Gastroesophageal sphincter (tissue), 4 donors: ENCODE results near the gene HLA-DRB1. TPM values are rescaled to one million over a fixed set of nuclear protein-coding genes. Genes with fewer than 3 reads are reported as not detected.

Source experiments
- ATAC-seq: fragments of 150-250 bp; one replicate; pipeline ENCODE4 v1.9.1; 2016; ENCODE audit warnings: mild to moderate bottlenecking, moderate library complexity
- H3K27ac ChIP-seq, 4 donors: fragments of 200-600 bp; sonication (generic) in 3 of 4; 1 replicate in 3 of 4; 2 replicates in 1 of 4; pipeline ENCODE4 v1.5.1; 2016 to 2019
- H3K27me3 ChIP-seq: fragments of 200-600 bp; sonication (generic); one replicate; pipeline ENCODE4 v1.5.1; 2019
- H3K36me3 ChIP-seq, 2 donors: fragments of 200-600 bp; sonication (generic); one replicate each; pipeline ENCODE4 v1.5.1; 2019; ENCODE audit warnings: control low read depth in 1 of 2
- H3K4me1 ChIP-seq, 3 donors: fragments of 200-600 bp; sonication (generic); 1 replicate in 2 of 3; 2 replicates in 1 of 3; pipeline ENCODE4 v1.5.1; 2016 to 2019; ENCODE audit warnings: control low read depth in 2 of 3
- H3K4me3 ChIP-seq, 2 donors: fragments of 200-600 bp; sonication (generic); one replicate each; pipeline ENCODE4 v1.5.1; 2019; ENCODE audit warnings: mild to moderate bottlenecking in 1 of 2, moderate library complexity in 1 of 2
- H3K9me3 ChIP-seq, 3 donors: fragments of 200-600 bp; sonication (generic); one replicate each; pipeline ENCODE4 v1.5.1; 2017 to 2019; ENCODE audit warnings: control low read depth in 2 of 3
- EP300 ChIP-seq: sonication (generic); formaldehyde crosslinking; IDR thresholded peaks from one replicate; pipeline ENCODE4 v1.6.1; 2017; ENCODE audit warnings: antibody characterized with exemption, mild to moderate bottlenecking
- POLR2A ChIP-seq, 2 donors: fragments of 450-650 bp; IDR thresholded peaks; one replicate each; pipeline ENCODE4 v1.6.1; 2017; ENCODE audit warnings: antibody characterized with exemption in 2 of 2, mild to moderate bottlenecking in 2 of 2, moderate library complexity in 1 of 2
- POLR2AphosphoS5 ChIP-seq: sonication (generic); formaldehyde crosslinking; IDR thresholded peaks from one replicate; pipeline ENCODE4 v1.6.1; 2017; ENCODE audit warnings: antibody characterized with exemption
- WGBS, 2 donors: methylation state at CpG; one replicate each; pipeline ENCODE4 v1.1.5; 2018; ENCODE audit warnings: low coverage in 1 of 2; 5-methylcytosine and 5-hydroxymethylcytosine counted together
- total RNA-seq, 4 donors: library from RNA; depleted of rRNA; stranded (reverse); fragments of >200 nt; gene quantifications; one replicate each; pipeline ENCODE4 v1.1.0, GENCODE V29; 2016
- TF ChIP-seq, protein P1 (sequence below), 4 experiments: fragments of 200-600 bp in 2 of 4; fragments of 450-650 bp in 2 of 4; sonication (generic) in 1 of 4; IDR thresholded peaks; one replicate each; pipeline ENCODE4 v1.5.1; 2017 to 2019; ENCODE audit warnings: antibody characterized with exemption in 4 of 4, mild to moderate bottlenecking in 2 of 4, moderate library complexity in 2 of 4

HLA-DRB1 gene
- total RNA-seq, 4 donors from 2014 or later: 5.8 to 80.7 (median 55.5) TPM

DNA sequence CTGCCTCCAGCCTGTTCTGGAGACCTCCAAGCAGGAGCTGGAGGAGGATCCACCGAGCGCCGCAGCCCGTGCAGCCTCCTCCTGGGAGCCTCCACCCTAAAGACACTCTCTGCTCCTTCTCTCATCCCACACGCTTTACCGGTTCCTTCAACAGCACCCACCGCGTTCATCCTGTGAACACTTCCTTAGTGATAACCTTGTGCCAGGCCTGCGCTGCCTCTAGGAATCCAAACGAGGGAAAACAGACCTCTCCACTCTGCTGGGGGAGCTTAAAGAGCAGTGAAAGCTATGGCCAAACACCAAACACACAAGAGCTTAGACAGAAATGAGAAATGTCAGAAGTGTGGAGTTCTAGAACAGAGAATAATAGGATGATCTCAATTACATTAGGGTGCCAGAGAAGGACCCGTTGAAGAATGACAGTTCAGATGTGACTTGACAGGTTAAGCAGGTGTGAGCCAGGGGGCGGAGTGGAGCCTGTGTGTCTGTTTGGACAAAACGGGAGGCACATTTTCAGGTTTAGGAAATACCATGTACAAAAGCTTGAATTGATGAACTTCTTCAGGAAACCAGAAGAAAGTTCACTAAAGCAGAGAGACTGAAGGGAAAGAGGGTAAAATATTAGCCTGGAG, 31.1 kb downstream of the HLA-DRB1 start:
- no peak for TF ChIP-seq EP300
- TF ChIP-seq POLR2AphosphoS5: no peak
- TF ChIP-seq POLR2A (IDR thresholded peaks at IDR 0.05): no peak
- TF ChIP-seq, protein P1, sequence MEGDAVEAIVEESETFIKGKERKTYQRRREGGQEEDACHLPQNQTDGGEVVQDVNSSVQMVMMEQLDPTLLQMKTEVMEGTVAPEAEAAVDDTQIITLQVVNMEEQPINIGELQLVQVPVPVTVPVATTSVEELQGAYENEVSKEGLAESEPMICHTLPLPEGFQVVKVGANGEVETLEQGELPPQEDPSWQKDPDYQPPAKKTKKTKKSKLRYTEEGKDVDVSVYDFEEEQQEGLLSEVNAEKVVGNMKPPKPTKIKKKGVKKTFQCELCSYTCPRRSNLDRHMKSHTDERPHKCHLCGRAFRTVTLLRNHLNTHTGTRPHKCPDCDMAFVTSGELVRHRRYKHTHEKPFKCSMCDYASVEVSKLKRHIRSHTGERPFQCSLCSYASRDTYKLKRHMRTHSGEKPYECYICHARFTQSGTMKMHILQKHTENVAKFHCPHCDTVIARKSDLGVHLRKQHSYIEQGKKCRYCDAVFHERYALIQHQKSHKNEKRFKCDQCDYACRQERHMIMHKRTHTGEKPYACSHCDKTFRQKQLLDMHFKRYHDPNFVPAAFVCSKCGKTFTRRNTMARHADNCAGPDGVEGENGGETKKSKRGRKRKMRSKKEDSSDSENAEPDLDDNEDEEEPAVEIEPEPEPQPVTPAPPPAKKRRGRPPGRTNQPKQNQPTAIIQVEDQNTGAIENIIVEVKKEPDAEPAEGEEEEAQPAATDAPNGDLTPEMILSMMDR (IDR thresholded peaks at IDR 0.05): no peak
- Histone ChIP-seq H3K27ac (no peak overlapping the region), H3K4me3 (no peak overlapping the region), H3K36me3 (no peaks in the 10 kb centered on the region), H3K27me3 (no peaks in the 10 kb centered on the region), H3K9me3 (no peaks in the 10 kb centered on the region), H3K4me1 (no peaks in the 10 kb centered on the region)
- no peak for ATAC-seq
- WGBS, 2 donors: 3 to 13% methylated on average over 3 to 4 of the region's 13 CpGs

DNA sequence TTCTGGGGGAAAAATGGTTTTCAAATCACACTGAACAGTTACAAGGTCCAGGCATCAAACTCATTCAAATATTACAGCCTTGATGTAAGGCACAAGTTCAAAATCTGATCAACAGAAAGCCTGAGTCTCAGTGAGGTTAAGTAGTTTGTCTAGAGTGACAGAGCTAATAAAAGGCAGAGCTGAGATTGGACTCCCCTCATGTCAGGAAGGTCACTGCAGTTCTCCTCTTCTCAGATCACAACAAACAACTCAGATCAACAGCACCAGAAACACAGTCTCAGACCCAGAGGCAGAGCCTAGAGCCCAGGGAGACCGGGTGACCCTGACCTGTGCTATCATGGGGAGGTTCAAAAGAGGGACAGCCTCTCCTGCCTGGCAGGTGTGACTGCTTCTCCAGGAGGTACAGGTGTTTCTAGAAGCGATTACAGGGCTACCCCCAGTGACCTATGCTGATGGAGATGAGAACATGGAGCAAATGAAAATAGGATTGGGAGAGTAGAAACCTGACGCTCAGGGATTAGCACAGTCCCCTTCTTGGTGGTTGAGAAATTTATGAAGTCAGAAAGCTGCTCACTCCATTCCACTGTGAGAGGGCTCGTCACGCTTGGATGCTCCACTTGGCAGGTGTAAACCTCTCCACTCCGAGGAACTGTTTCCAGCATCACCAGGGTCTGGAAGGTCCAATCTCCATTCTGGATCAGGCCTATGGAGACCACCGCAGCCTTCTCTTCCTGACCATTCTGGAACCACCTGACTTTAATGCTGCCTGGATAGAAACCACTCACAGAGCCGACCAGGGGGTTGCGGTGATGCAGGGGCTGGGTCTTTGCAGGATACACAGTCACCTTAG, 35.3 kb downstream of the HLA-DRB1 start:
- no peaks in the 10 kb centered on the region for H3K36me3 ChIP-seq
- H3K4me3 ChIP-seq: no peak overlapping the region
- H3K27me3 ChIP-seq: no peaks in the 10 kb centered on the region
- 50% methylated on average over 1 of the region's 9 CpGs; no CpG with 5 or more reads in 1 of the 2 donors for WGBS, 2 donors
- TF ChIP-seq, protein P1 (IDR thresholded peaks at IDR 0.05): no peak
- TF ChIP-seq POLR2AphosphoS5: no peak
- no peak for TF ChIP-seq POLR2A (IDR thresholded peaks at IDR 0.05)
- TF ChIP-seq EP300: no peak
- no peak overlapping the region for H3K27ac ChIP-seq
- no peaks in the 10 kb centered on the region for H3K4me1 ChIP-seq
- H3K9me3 ChIP-seq: no peaks in the 10 kb centered on the region
- ATAC-seq: no peak

DNA sequence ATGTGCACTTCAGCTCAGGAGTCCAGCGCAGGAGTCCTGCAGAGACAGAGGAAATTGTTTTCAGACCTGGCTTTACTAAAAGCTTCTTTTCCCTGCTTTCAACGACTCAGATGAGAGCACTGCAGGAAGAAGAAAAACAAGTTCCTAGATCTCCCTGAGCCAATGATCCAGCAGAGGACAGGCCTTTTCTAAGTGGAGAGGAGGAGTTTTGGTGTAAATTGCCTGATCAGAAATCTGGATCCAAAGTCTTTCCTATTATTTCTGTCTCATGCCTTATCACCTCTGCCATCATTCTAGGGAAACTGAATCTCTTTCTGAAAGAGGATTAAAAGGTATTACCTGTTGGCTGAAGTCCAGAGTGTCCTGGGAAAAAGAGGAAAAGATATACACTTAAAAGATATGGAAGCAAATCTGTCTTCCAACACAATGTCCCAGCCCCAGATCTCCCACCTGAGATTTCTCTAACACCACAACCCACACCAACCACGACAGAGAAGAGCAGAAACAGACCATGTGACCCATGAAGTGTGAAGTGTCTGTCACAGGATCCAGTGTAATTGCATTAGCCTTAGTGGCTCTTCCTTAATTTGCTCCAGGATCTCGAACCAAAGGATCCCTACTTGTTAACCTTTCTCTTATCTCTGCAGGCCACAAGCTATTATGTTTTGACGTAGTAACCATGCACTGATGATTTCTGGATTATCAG, 36.5 kb downstream of the HLA-DRB1 start:
- 0 to 17% methylated on average over 1 to 2 of the region's 5 CpGs for WGBS, 2 donors
- Histone ChIP-seq H3K27ac (no peak overlapping the region), H3K9me3 (no peaks in the 10 kb centered on the region), H3K36me3 (no peaks in the 10 kb centered on the region), H3K4me3 (no peak overlapping the region), H3K4me1 (no peaks in the 10 kb centered on the region), H3K27me3 (no peaks in the 10 kb centered on the region)
- ATAC-seq: no peak
- TF ChIP-seq POLR2A (IDR thresholded peaks at IDR 0.05) (no peak), EP300 (no peak), POLR2AphosphoS5 (no peak)
- TF ChIP-seq, protein P1 (IDR thresholded peaks at IDR 0.05): no peak

DNA sequence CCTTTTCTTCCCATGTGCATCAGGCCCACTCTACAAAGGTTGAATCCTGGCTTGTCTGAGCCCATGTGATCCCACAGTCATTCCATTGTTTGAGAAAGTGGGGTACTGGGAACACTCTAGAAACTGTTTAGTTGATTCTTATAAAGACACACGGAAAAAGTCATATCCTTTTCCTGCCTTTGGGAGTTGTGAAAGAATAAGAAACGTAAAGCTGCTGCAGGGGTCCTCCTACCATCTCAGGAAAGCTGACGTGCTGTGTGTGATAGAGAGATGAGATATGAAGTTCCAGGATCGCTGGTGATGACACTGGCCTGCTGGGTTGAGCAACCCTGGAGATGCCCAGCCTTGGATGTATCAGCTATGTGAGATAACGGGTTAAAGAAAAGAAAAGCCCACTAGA, 38.2 kb downstream of the HLA-DRB1 start:
- H3K4me3 ChIP-seq: no peak overlapping the region
- no peak overlapping the region for H3K27ac ChIP-seq
- ATAC-seq: no peak
- WGBS, 2 donors: 0 to 36% methylated on average over 1 to 4 of the region's 5 CpGs
- no peak for TF ChIP-seq POLR2AphosphoS5
- TF ChIP-seq, protein P1 (IDR thresholded peaks at IDR 0.05): no peak
- TF ChIP-seq EP300: no peak
- no peak for TF ChIP-seq POLR2A (IDR thresholded peaks at IDR 0.05)
- H3K27me3 ChIP-seq: no peaks in the 10 kb centered on the region
- no peaks in the 10 kb centered on the region for H3K36me3 ChIP-seq
- no peaks in the 10 kb centered on the region for H3K4me1 ChIP-seq
- H3K9me3 ChIP-seq: no peaks in the 10 kb centered on the region
